HL-60/S4 treated with retinoic acid at 250 ng/mL for 4 days and 3 days (cell line): Measurements from ENCODE around the gene STOML2.

Experiments used
- in situ Hi-C: fragments of 300-500 bp; cut with MboI; formaldehyde crosslinking; loops from 2 replicates; pipeline ENCODE4 v1.7.0; 2022; ENCODE audit warnings: low sequenced_read_pairs

Gene STOML2

DNA sequence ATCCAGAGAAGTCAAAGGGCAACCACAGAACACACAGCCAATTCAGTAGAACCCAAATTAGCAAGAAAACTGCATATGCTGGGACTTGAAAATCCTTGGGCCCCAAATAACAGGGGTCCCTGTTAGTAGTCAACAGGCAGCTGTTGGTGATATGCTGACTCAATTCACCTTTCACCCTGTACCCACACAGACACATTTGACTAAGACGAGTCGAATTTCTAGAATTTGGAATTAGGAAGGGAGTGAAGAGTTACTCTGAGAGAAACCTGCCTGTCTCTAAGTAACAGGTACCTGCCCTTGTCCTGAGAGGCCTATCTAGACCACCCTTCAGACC, 29.7 kb downstream of the STOML2 start:
- in situ Hi-C loops: loop anchor here (25.0 kb wide), 1 partner anchor 639 kb away; no protein-coding TSS in a partner anchor

GRCh38 chr9:35072461-35073278, 30.3 kb downstream of the STOML2 start, which contains the start of gene VCP:
Gene VCP (minus strand): TSS chr9:35072625. CDS start chr9:35072353, 272 bp downstream.
- in situ Hi-C loops: loop anchor here (25.0 kb wide), 1 partner anchor 640 kb away; no protein-coding TSS in a partner anchor

DNA sequence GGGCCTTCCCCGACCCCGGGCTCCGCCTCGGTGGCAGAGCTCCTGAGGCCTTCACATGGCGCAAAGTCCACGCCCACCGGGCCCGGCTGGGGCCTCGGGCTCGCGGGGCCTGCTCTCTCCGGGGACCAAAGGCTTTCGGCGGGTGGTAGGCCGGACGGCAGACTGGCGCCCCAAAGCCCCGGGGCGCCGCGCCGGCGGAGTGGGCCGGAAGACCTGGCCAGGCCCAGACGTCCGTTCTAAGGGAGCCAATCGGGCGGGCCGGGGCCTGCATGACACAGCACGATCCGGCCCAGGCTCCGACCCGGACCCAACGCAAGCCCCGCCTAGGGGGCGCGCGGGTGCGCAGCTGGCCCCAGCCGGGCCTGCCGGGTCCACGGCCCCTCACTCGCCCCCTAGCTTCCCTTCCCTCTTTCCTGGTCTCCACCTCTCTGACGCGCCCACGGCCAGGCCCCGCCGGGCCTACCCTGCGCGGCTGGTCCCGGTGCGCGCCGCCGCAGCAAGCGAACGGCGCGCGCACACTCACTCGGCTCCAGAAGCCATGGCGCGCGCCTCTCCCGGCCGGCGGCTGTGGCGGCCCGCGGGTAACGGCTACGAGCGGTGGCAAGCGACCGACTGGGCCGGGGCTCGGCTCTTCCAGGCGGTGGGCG, 31.0 kb downstream of the STOML2 start:
- in situ Hi-C loops: loop anchor here (25.0 kb wide), 1 partner anchor 640 kb away; no protein-coding TSS in a partner anchor

DNA sequence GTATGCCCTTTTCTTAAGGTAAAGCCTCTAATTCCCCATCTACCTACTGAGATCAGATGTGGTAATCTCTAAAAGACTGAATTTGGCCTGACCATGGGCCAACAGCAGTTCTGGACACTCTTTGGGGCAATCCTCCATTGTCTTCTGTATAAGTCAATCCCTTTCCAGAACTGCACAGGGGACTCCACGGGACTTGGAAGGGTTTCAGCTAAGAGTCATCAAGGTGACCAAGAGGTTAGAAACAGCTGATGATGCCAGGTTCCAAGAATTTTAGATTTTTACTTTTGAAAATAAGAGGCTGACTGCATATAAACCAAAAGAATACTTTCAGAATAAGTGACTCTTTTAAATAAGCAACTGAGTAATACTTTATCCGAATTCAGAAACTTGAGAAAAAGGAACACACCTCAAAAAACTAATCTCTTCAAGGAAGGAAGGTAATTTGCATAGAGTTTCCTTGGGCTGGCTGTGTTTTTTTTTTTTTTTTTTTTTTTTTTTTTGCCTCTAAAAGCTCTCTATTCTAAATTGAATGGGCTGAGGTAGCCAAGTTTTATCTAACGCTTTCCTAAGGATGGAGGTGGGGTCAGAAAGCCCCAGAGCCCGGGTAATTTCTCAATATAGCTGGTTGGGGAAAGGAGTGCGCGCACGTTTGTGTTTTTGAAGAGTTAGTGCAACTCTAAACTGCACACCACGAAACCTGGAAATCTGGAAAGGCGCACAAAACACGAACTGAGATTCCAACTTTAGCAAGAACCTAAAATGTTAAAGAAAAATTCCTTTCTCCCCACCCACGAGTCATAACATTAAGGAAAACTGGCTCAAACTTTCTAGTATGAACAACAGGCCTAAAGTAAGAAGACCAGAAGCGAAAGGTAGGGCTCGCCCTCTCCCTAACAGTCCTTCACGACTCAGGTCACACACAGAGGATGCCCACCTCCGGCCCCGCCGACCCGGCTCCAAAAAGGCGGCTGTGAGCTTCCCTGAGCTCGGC, 31.8 kb downstream of the STOML2 start:
- in situ Hi-C loops: loop anchor here (25.0 kb wide), 1 partner anchor 641 kb away; no protein-coding TSS in a partner anchor

DNA sequence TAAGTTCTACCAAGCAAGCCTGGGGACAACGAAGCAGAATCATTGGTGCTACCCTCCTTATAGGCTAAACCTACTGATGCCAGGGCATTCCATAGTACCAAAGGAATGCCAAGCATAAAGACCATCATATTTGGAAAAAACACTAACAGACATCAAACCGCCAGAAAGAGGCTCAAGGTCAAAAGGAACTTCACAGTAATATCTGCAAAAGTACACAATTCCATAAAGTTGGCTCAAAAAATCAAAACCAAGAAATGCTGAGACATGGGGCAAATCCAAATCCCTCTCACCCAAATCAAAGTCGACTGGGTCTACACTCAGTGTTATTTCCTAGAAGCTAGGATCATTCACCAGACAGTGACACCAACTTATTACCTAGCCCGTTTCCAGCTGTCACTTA, 33.9 kb downstream of the STOML2 start:
- in situ Hi-C loops: loop anchor here (25.0 kb wide), 1 partner anchor 643 kb away; no protein-coding TSS in a partner anchor

- in situ Hi-C loops: loop anchor here (25.0 kb wide), 1 partner anchor 645 kb away; no protein-coding TSS in a partner anchor
These were observed 35.9 kb downstream of the STOML2 start for GRCh38 chr9:35067056-35067455.

DNA sequence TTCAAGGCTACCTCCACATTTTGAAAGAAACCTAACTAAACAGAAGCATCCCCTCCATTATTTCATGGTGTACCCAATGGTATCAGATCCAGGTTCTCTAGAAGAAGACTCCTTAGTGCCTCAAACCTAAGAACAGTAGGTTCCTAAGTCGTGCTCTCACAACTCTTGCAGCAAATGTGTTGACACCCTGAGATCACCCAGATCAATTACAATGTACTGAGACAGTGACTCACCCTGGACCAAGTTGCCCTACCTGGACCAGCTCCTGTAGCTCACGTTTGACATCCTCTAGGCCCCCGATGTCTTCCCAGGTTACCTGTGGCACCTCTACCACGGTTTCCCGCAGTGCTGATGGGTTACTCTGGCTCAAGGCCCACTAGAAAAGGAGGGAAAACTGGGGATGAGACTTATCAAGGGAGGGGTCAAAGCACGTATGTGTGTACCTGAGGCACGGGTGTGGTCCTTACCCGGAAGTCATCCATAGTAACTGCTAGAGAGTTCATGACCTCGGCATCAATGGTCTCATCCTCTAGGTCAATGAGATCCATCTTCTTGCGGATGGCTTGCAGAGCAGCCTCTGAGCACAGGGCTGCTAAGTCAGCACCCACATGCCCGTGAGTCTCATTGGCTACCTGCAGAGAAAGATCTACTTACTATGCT, 42.3 kb downstream of the STOML2 start:
- in situ Hi-C loops: loop anchor here (25.0 kb wide), 1 partner anchor 652 kb away; no protein-coding TSS in a partner anchor

DNA sequence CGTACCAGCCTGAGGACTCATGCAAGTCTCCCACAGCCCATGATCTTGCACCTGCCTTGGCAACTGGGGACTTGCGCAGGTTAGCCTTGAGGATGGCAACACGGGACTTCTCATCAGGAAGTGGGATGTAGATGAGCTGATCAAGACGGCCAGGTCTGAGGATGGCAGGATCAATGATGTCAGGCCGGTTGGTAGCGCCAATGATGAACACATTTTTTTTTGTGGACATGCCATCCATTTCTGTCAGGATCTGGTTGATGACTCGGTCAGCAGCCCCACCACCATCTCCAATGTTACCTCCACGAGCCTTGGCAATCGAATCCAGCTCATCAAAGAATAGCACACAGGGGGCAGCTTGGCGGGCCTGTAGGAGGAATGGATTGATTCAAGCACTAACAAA, 43.5 kb downstream of the STOML2 start:
- in situ Hi-C loops: loop anchor here (25.0 kb wide), 1 partner anchor 653 kb away; no protein-coding TSS in a partner anchor

- in situ Hi-C loops: loop anchor here (25.0 kb wide), 1 partner anchor 655 kb away; no protein-coding TSS in a partner anchor
These were observed 45.7 kb downstream of the STOML2 start for GRCh38 chr9:35057271-35057620.

DNA sequence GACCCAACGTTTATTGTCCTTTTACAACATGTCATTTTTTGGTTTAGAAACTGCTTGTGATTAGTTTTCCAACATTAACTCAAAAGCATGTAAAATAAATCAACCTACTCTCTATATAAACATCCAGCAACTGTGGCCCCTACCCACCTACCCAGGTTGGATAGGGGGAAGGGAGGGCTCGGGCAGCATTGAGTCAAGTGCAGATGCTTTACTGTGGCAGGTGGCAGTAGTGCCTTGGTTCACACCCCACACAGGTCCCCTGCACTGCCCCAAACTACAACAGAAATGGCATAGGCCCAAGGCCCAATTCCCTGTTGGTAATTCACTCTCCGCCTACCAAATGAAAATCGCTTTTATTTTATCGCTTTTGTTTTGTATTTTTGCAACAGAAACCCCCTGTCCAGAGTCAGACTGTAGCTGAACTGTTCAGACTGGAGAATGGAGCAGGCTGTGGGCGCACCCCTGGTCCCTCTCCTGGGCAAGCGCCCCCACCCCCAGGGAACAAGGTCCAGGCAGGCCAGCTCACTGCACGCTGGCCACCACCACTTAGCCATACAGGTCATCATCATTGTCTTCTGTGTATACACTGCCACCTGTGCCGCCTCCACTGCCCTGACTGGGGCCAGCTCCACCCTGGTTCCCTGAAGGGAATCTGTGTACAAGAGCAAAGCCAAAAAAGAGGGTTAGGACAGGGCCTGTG, 46.2 kb downstream of the STOML2 start:
- in situ Hi-C loops: loop anchor here (25.0 kb wide), 1 partner anchor 656 kb away; no protein-coding TSS in a partner anchor

DNA sequence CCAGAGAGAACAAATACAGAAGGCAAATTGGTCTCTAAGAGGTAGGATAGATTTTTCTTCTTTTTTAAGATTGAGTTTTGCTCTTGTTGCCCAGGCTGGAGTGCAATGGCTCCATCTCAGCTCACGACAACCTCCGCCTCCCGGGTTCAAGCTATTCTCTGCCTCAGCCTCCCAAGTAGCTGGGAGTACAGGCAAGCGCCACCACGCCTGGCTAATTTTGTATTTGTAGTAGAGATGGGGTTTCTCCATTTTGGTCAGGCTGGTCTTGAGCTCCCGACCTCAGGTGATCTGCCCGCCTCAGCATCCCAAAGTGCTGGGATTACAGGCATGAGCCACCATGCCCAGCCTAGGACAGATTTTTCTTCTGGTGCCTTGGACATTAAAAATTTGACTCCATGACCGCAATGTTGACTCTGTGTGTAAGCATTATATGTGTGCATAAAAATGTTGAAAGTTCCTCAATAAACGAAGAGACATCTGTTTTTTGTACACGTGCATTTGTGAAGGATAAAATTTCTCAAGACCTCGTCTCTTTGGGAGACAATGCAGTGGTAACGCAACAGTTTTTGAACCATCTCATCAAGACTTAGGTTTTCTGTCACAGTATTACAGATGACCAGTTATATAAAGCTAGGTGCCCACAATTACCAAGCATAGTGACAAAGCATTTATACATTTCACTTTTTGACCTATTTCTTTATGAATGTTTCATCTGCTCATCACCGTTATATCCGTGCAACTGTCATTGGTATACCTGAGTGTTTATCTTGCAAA, 47.9 kb downstream of the STOML2 start:
- in situ Hi-C loops: loop anchor here (25.0 kb wide), 1 partner anchor 657 kb away; no protein-coding TSS in a partner anchor

GRCh38 chr9:35054185-35054835, 48.6 kb downstream of the STOML2 start:
- in situ Hi-C loops: loop anchor here (25.0 kb wide), 1 partner anchor 658 kb away; no protein-coding TSS in a partner anchor

DNA sequence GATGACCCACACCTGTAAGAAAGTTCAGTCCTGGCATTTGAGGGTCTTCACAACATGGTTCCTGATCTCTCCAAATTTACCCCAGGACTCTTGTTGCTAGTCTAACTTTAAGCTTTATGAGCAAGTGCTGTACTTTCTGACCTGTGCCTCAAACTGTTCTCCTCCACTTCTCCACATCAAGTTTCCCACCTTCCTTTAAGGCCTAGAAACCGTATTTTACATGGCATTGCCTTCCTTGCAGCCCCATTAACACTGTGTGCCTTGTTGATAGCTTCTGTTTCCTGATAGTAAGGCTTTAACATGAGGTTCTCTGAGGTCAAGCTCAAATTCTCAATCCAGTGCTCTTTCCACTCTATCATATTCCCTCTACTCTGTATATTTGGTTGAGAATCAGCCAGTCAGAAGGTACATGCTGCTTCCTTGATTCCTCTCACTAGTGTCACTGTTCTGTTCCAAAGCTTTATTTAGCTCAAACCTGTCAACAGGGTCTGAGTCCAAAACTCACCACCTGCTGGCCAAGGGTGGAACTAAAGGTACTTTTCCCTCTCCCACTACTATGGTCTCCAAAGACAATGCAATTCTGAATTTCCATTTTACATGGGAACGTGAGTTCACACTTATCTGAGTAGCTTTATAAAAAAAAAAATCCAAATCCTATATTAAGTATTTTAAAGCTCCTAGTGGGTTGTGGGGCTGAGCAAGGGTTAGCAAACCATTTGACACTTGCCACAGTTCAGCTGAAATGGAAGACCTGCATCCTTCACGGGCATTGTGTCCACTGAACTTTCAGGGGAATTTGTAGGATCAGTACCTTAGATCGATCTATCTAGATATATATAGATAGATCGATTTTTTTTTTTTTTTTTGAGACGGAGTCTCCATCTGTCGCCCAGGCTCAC, 51.6 kb downstream of the STOML2 start:
- in situ Hi-C loops: loop anchor here (25.0 kb wide), 1 partner anchor 661 kb away; no protein-coding TSS in a partner anchor
